K562 (cell line): Measurements from ENCODE around the gene CCDC117. TPM values are rescaled to one million over a fixed set of nuclear protein-coding genes. Genes with fewer than 3 reads are reported as not detected.

Experiments
- CGGBP1 ChIP-seq: fragments of 250-450 bp; sonication (Bioruptor Pico); IDR thresholded peaks from 2 replicates; pipeline ENCODE4 v1.9.0; 2021; ENCODE audit warnings: mild to moderate bottlenecking
- CREB3L1 ChIP-seq: fragments of 450-650 bp; IDR thresholded peaks from 2 replicates; pipeline ENCODE4 v1.6.1; 2014; ENCODE audit warnings: low read depth, mild to moderate bottlenecking, moderate library complexity, borderline replicate concordance
- ELF1 ChIP-seq: fragments of 200-800 bp; sonication (Bioruptor generic); IDR thresholded peaks from 2 replicates; pipeline ENCODE4 v1.6.1; 2016; ENCODE audit warnings: missing genetic modification characterization, missing compliant biosample characterization
- KAT7 ChIP-seq: sonication (generic); formaldehyde crosslinking; IDR thresholded peaks from 2 replicates; pipeline ENCODE4 v1.8.0; 2022; ENCODE audit warnings: missing genetic modification reagents, mild to moderate bottlenecking, borderline replicate concordance
- LCOR ChIP-seq: sonication (generic); formaldehyde crosslinking; IDR thresholded peaks from 2 replicates; pipeline ENCODE4 v1.8.0; 2022; ENCODE audit warnings: mild to moderate bottlenecking, missing genetic modification reagents
- MTA1 ChIP-seq: fragments of 450-650 bp; IDR thresholded peaks from 2 replicates; pipeline ENCODE4 v1.6.1; 2017; ENCODE audit warnings: borderline replicate concordance
- NR2F6 ChIP-seq: fragments of 450-650 bp; formaldehyde crosslinking; IDR thresholded peaks from 2 replicates; pipeline ENCODE4 v1.4.0; 2020; ENCODE audit warnings: mild to moderate bottlenecking
- TAF1 ChIP-seq: IDR thresholded peaks from 2 replicates; pipeline ENCODE4 v1.6.1; 2011; ENCODE audit warnings: mild to moderate bottlenecking, low read length, moderate library complexity; ENCODE audit not compliant: insufficient read depth, control insufficient read depth, severe bottlenecking; ENCODE audit errors: extremely low read depth
- TCF15 ChIP-seq: fragments of 250-450 bp; sonication (Bioruptor Pico); IDR thresholded peaks from 2 replicates; pipeline ENCODE4 v1.8.0; 2022; ENCODE audit warnings: moderate library complexity, mild to moderate bottlenecking, inconsistent platforms
- TFAP4 ChIP-seq: sonication (generic); formaldehyde crosslinking; IDR thresholded peaks from 2 replicates; pipeline ENCODE4 v1.8.0; 2022; ENCODE audit warnings: missing genetic modification reagents, mild to moderate bottlenecking, moderate library complexity, borderline replicate concordance
- XRCC5 ChIP-seq: fragments of 200-400 bp; formaldehyde crosslinking; IDR thresholded peaks from 2 replicates; pipeline ENCODE4 v1.6.1; 2017; ENCODE audit warnings: low read depth, mild to moderate bottlenecking, low read length
- ZNF407 ChIP-seq: fragments of 450-650 bp; IDR thresholded peaks from 2 replicates; pipeline ENCODE4 v1.6.1; 2016; ENCODE audit warnings: low read depth
- ZNF436 ChIP-seq: fragments of 250-450, 450-650 bp; sonication (Bioruptor Pico); formaldehyde crosslinking; IDR thresholded peaks from 2 replicates; pipeline ENCODE4 v1.7.0; 2020; ENCODE audit warnings: mild to moderate bottlenecking
- polyA plus RNA-seq, 8 experiments: library from polyadenylated mRNA; depleted of rRNA in 4 of 8; stranded (reverse) in 5 of 8; unstranded in 3 of 8; fragments of >200 nt; fragmentation: Nextera tagmentation in 2 of 8; fragmentation: Illumina TruSeq in 1 of 8; extraction: Ambion mirVana in 2 of 8; extraction: Trizol in 1 of 8; gene quantifications; 2 replicates each; pipeline versions ENCODE4 v1.2.1 to v1.2.3, GENCODE V29; 2011 to 2014; ENCODE audit warnings: inconsistent platforms in 1 of 8, missing spikeins in 1 of 8
- total RNA-seq, 7 experiments: library from RNA; depleted of rRNA in 6 of 7; stranded (reverse); fragments of >200 nt in 6 of 7; fragmentation: Illumina TruSeq in 2 of 7; extraction: Trizol in 2 of 7; gene quantifications; 2 replicates each; pipeline versions ENCODE4 v1.2.1 to v1.2.3, GENCODE V29; 2011 to 2021; ENCODE audit warnings: low replicate concordance in 1 of 7

The CCDC117 gene
- total and polyA plus RNA-seq, 9 of the 15 experiments (the other 6 are each of a cell fraction or from before 2014, with no cell fraction given): 5.7 to 23.3 (median 15.8) TPM

GRCh38 chr22:28741785-28742561, 30.5 kb upstream of the CCDC117 start, which contains the start of the genes CHEK2 and HSCB (continued):
- TF ChIP-seq LCOR (CRISPR knock-in tag) (0 out of 2 replicates have a peak, but pooled peaks have one; percentile 58), ZNF436 (no peak), ZNF407 (no peak), TFAP4 (peak; percentile 92), XRCC5 (0 out of 2 replicates have a peak, but pooled peaks have one; percentile 7), ELF1 (tag) (peak; percentile 70), NR2F6 (no peak), MTA1 (no peak; the same call in 1 of the 2 replicates), CREB3L1 (peak; percentile 96), KAT7 (CRISPR knock-in tag) (peak; percentile 76; the same call in 1 of the 2 replicates), TCF15 (CRISPR knock-in tag) (no peak), TAF1 (peak; percentile 83), CGGBP1 (no peak)
